HG02970 (cell line): ENCODE results near the gene LRRC59.

Source experiments
- ATAC-seq: cut with Tn5 transposase; IDR thresholded peaks from one replicate; pipeline ENCODE4 v1.9.1; 2021; ENCODE audit warnings: mild to moderate bottlenecking, moderate library complexity, moderate number of reproducible peaks; ENCODE audit not compliant: unreplicated experiment, low FRiP score

LRRC59 gene

GRCh38 chr17:50363217-50364060 lies 33.9 kb downstream of the LRRC59 start:
- no peak for ATAC-seq

- ATAC-seq: no peak
These were observed 34.7 kb downstream of the LRRC59 start for GRCh38 chr17:50362661-50363060.

- ATAC-seq: no peak
These were observed 35.5 kb downstream of the LRRC59 start for GRCh38 chr17:50361561-50362480.

- no peak for ATAC-seq
These were observed 36.7 kb downstream of the LRRC59 start for GRCh38 chr17:50360486-50361115.

GRCh38 chr17:50359998-50360461 lies 37.3 kb downstream of the LRRC59 start:
- ATAC-seq: no peak

GRCh38 chr17:50359005-50359699 lies 38.2 kb downstream of the LRRC59 start:
- ATAC-seq: no peak

GRCh38 chr17:50358177-50358576 lies 39.1 kb downstream of the LRRC59 start:
- no peak for ATAC-seq

GRCh38 chr17:50356892-50357510 lies 40.3 kb downstream of the LRRC59 start:
- no peak for ATAC-seq

- ATAC-seq: no peak
These were observed 40.9 kb downstream of the LRRC59 start for GRCh38 chr17:50356418-50356817.

- ATAC-seq: no peak
These were observed 41.5 kb downstream of the LRRC59 start for GRCh38 chr17:50355701-50356341.

- no peak for ATAC-seq
These were observed 42.0 kb downstream of the LRRC59 start for GRCh38 chr17:50355336-50355700.

- no peak for ATAC-seq
These were observed 42.5 kb downstream of the LRRC59 start for GRCh38 chr17:50354776-50355175.

- no peak for ATAC-seq
These were observed 43.1 kb downstream of the LRRC59 start for GRCh38 chr17:50354198-50354597.

- ATAC-seq: no peak
These were observed 43.6 kb downstream of the LRRC59 start for GRCh38 chr17:50353600-50354195.

GRCh38 chr17:50352693-50353599 lies 44.4 kb downstream of the LRRC59 start:
- no peak for ATAC-seq

- ATAC-seq: no peak
These were observed 45.1 kb downstream of the LRRC59 start for GRCh38 chr17:50352072-50352692.

GRCh38 chr17:50350733-50351132 lies 46.6 kb downstream of the LRRC59 start:
- no peak for ATAC-seq

- no peak for ATAC-seq
These were observed 48.1 kb downstream of the LRRC59 start for GRCh38 chr17:50349243-50349600.
